Activated CD4-positive, alpha-beta memory T cell treated with anti-CD3 and anti-CD28 coated beads, Interleukin-2, amount 10 ng/mL, durations not matched to agents 7 days and 5 days (primary cell): ENCODE data around the gene NTN3. TPM values are rescaled to one million over a fixed set of nuclear protein-coding genes. Genes with fewer than 3 reads are reported as not detected.

ENCODE experiments used
- CTCF ChIA-PET: fragments of 350-600 bp; sonication (Branson Sonifier 250); formaldehyde crosslinking; loops from one replicate; lab custom pipeline; 2021; ENCODE audit warnings: antibody characterized with exemption, inconsistent platforms; lab: Charles Lee
- POLR2A ChIA-PET: fragments of 350-600 bp; sonication (Branson Sonifier 250); formaldehyde crosslinking; loops from one replicate; lab custom pipeline; 2021; ENCODE audit warnings: antibody characterized with exemption; lab: Charles Lee
- DNase-seq: peaks from one replicate; pipeline ENCODE4 v3.0.0-alpha.2; 2020
- H3K27ac Mint-ChIP-seq: one replicate; pipeline ENCODE4 v1.8.0; 2021; ENCODE audit warnings: mild to moderate bottlenecking, mixed read lengths
- H3K27me3 Mint-ChIP-seq: one replicate; pipeline ENCODE4 v1.8.0; 2021; ENCODE audit warnings: mixed read lengths
- H3K36me3 Mint-ChIP-seq: one replicate; pipeline ENCODE4 v1.8.0; 2021; ENCODE audit warnings: low read depth, mixed read lengths
- H3K4me1 Mint-ChIP-seq: one replicate; pipeline ENCODE4 v1.8.0; 2021; ENCODE audit warnings: mixed read lengths
- H3K4me3 Mint-ChIP-seq: one replicate; pipeline ENCODE4 v1.8.0; 2021; ENCODE audit warnings: mild to moderate bottlenecking, mixed read lengths
- H3K9me3 Mint-ChIP-seq: one replicate; pipeline ENCODE4 v1.8.0; 2021; ENCODE audit warnings: mixed read lengths
- total RNA-seq, 2 experiments: library from RNA; stranded (reverse); gene quantifications; one replicate each; pipeline ENCODE4 v1.2.3, GENCODE V29; 2021

NTN3 gene
- total RNA-seq, 2 experiments from 2014 or later: not detected

- Mint-ChIP-seq H3K4me1 (peaks cover 12% of the 10 kb centered on the region), H3K27ac (no peak overlapping the region), H3K9me3 (no peaks in the 10 kb centered on the region), H3K36me3 (no peaks in the 10 kb centered on the region), H3K4me3 (no peak overlapping the region), H3K27me3 (peaks cover 44% of the 10 kb centered on the region)
- CTCF ChIA-PET: interaction anchor here (1.1 kb wide), 1 partner anchor 10 kb away, joined by 3 read pairs; the partner anchor contains the start of gene TEDC2
- DNase-seq: no peak
- POLR2A ChIA-PET: interaction anchor here (1.0 to 4.2 kb wide), 3 partner anchors 8 to 41 kb away, joined by 3 to 27 read pairs (median 4); partner anchors contain the start of genes CCNF and TEDC2
Observed at GRCh38 chr16:2470234-2470601, 879 bp upstream of the NTN3 start.

GRCh38 chr16:2470603-2471015 is 488 bp upstream of the NTN3 start:
- Mint-ChIP-seq H3K36me3 (no peaks in the 10 kb centered on the region), H3K27me3 (peaks cover 44% of the 10 kb centered on the region), H3K4me1 (peaks cover 12% of the 10 kb centered on the region), H3K4me3 (no peak overlapping the region), H3K27ac (no peak overlapping the region), H3K9me3 (no peaks in the 10 kb centered on the region)
- POLR2A ChIA-PET: interaction anchor here (1.1 to 4.2 kb wide), 2 partner anchors 8 to 11 kb away, joined by 4 to 27 read pairs; partner anchors contain the start of gene TEDC2
- CTCF ChIA-PET: interaction anchor here (1.1 kb wide), 1 partner anchor 10 kb away, joined by 3 read pairs; the partner anchor contains the start of gene TEDC2
- no peak for DNase-seq

DNA sequence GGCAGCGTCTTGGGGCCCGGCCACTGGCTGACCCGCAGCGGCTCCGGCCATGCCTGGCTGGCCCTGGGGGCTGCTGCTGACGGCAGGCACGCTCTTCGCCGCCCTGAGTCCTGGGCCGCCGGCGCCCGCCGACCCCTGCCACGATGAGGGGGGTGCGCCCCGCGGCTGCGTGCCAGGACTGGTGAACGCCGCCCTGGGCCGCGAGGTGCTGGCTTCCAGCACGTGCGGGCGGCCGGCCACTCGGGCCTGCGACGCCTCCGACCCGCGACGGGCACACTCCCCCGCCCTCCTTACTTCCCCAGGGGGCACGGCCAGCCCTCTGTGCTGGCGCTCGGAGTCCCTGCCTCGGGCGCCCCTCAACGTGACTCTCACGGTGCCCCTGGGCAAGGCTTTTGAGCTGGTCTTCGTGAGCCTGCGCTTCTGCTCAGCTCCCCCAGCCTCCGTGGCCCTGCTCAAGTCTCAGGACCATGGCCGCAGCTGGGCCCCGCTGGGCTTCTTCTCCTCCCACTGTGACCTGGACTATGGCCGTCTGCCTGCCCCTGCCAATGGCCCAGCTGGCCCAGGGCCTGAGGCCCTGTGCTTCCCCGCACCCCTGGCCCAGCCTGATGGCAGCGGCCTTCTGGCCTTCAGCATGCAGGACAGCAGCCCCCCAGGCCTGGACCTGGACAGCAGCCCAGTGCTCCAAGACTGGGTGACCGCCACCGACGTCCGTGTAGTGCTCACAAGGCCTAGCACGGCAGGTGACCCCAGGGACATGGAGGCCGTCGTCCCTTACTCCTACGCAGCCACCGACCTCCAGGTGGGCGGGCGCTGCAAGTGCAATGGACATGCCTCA is 773 bp downstream of the NTN3 start:
- H3K27me3 Mint-ChIP-seq: peaks cover 44% of the 10 kb centered on the region
- no peaks in the 10 kb centered on the region for H3K36me3 Mint-ChIP-seq
- POLR2A ChIA-PET: interaction anchor here (1.3 kb wide), 1 partner anchor 64 kb away, joined by 3 read pairs; no protein-coding TSS in a partner anchor
- no peak overlapping the region for H3K4me3 Mint-ChIP-seq
- H3K4me1 Mint-ChIP-seq: peaks cover 23% of the 10 kb centered on the region
- CTCF ChIA-PET: no interaction called here
- no peak overlapping the region for H3K27ac Mint-ChIP-seq
- DNase-seq: no peak
- no peaks in the 10 kb centered on the region for H3K9me3 Mint-ChIP-seq

- H3K27me3 Mint-ChIP-seq: peaks cover 40% of the 10 kb centered on the region
- POLR2A ChIA-PET: interaction anchor here (1.3 kb wide), 1 partner anchor 64 kb away, joined by 3 read pairs; no protein-coding TSS in a partner anchor
- no peak overlapping the region for H3K4me3 Mint-ChIP-seq
Observed at GRCh38 chr16:2472488-2472864, 1.4 kb downstream of the NTN3 start.

GRCh38 chr16:2472885-2473445 is 1.9 kb downstream of the NTN3 start:
- DNase-seq: no peak
- no peak overlapping the region for H3K27ac Mint-ChIP-seq
- H3K27me3 Mint-ChIP-seq: peaks cover 40% of the 10 kb centered on the region
- peak overlapping the region; percentile 38 for H3K4me3 Mint-ChIP-seq
- POLR2A ChIA-PET: interaction anchor here (1.3 kb wide), 1 partner anchor 63 kb away, joined by 3 read pairs; no protein-coding TSS in a partner anchor
- peaks cover 24% of the 10 kb centered on the region for H3K4me1 Mint-ChIP-seq
- H3K36me3 Mint-ChIP-seq: no peaks in the 10 kb centered on the region
- no peaks in the 10 kb centered on the region for H3K9me3 Mint-ChIP-seq
- CTCF ChIA-PET: no interaction called here

More at GRCh38 chr16:2472488-2472864, 1.4 kb downstream of the NTN3 start:
- H3K4me1 Mint-ChIP-seq: peaks cover 24% of the 10 kb centered on the region
- no peak for DNase-seq
- CTCF ChIA-PET: no interaction called here
- no peaks in the 10 kb centered on the region for H3K36me3 Mint-ChIP-seq
- H3K27ac Mint-ChIP-seq: no peak overlapping the region
- no peaks in the 10 kb centered on the region for H3K9me3 Mint-ChIP-seq

DNA sequence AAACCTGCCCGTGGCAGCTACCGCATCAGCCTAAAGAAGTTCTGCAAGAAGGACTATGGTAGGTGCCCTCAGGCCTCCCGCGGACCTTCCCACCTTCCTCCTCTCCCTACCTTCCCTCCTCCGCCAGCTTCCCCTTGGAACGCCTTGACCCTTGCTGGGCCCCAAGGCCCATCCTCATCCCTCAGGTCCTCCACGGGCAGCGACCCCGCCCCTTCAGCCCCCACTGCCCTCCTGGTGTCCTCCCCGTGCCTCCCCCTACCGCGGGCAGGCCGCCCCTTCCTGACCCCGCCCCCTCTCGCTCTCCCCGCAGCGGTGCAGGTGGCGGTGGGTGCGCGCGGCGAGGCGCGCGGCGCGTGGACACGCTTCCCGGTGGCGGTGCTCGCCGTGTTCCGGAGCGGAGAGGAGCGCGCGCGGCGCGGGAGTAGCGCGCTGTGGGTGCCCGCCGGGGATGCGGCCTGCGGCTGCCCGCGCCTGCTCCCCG is 2.4 kb downstream of the NTN3 start:
- POLR2A ChIA-PET: interaction anchor here (1.0 to 1.6 kb wide), 2 partner anchors 43 to 47 kb away, joined by 3 to 7 read pairs; partner anchors contain the start of gene AMDHD2
- Mint-ChIP-seq H3K9me3 (no peaks in the 10 kb centered on the region), H3K27me3 (peaks cover 37% of the 10 kb centered on the region), H3K27ac (no peak overlapping the region), H3K36me3 (no peaks in the 10 kb centered on the region), H3K4me3 (peak overlapping the region; percentile 38), H3K4me1 (peaks cover 20% of the 10 kb centered on the region)
- CTCF ChIA-PET: interaction anchor here (1.4 kb wide), 1 partner anchor 11 kb away, joined by 3 read pairs; no protein-coding TSS in a partner anchor
- DNase-seq: peak; percentile 31

DNA sequence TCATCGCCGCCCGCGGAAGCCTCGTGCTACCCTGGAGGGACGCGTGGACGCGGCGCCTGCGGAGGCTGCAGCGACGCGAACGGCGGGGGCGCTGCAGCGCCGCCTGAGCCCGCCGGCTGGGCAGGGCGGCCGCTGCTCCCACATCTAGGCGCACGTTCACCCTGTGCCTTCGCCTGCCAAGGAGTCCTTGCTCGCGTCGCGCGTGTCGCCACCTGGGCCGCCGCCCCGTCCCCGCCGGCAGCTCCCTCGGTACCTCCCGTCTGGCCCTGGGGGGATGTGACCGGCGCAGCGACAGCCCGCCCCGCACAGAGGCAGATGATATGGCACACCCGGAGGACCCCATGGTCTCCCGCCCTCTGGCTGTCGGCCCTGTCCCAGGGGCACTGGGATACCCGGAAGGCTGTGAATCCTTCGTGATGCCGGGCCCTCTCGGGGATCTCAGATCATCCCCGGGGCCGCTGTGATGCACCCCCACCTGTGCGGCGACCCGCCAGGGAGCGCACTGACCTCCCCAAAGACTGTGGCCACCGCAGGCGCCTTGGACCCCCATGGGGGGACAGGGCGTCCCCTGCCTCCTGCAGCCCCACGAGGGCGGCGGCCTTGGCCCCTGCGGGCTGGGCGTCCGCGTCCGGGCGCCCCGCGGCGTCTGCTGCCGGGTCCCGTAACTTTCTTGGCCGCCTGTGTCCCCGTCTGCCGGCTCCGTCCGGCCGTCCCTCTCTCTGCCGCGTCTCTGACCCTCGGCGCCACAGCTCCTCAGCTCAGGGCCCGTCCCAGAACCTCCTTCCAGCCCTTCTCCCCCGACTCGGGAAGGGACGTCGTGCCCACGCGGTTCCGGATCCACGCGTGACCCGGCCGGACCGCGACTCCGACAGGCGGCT is 3.1 kb downstream of the NTN3 start:
- Mint-ChIP-seq H3K4me1 (peaks cover 20% of the 10 kb centered on the region), H3K4me3 (peak overlapping the region; percentile 77), H3K9me3 (no peaks in the 10 kb centered on the region), H3K36me3 (no peaks in the 10 kb centered on the region), H3K27me3 (peaks cover 29% of the 10 kb centered on the region), H3K27ac (peak overlapping the region; percentile 59)
- CTCF ChIA-PET: interaction anchor here (0.6 to 1.5 kb wide), 10 partner anchors 11 to 1278 kb away, joined by 3 to 6 read pairs (median 3); partner anchors contain the start of gene TEDC2
- POLR2A ChIA-PET: interaction anchor here (0.6 to 2.1 kb wide), 7 partner anchors 11 to 46 kb away, joined by 3 to 13 read pairs (median 4); partner anchors contain the start of genes AMDHD2 and TEDC2
- DNase-seq: peak; percentile 63

GRCh38 chr16:2474877-2475412 is 3.8 kb downstream of the NTN3 start, which contains the start of gene TBC1D24:
TBC1D24 (plus strand) TSS chr16:2475127; CDS start chr16:2496149, 21,022 bp downstream.
- no peaks in the 10 kb centered on the region for H3K36me3 Mint-ChIP-seq
- H3K27ac Mint-ChIP-seq: peak within 1 kb of the TSS; percentile 59
- H3K27me3 Mint-ChIP-seq: peaks cover 23% of the 10 kb centered on the region
- POLR2A ChIA-PET: interaction anchor here (0.6 to 2.1 kb wide), 6 partner anchors 10 to 45 kb away, joined by 3 to 13 read pairs (median 4); partner anchors contain the start of genes AMDHD2 and TEDC2
- H3K4me3 Mint-ChIP-seq: peak within 1 kb of the TSS; percentile 77
- peak; percentile 83 for DNase-seq
- no peaks in the 10 kb centered on the region for H3K9me3 Mint-ChIP-seq
- CTCF ChIA-PET: interaction anchor here (0.6 to 1.5 kb wide), 11 partner anchors 10 to 1278 kb away, joined by 3 to 6 read pairs (median 3); partner anchors contain the start of genes ATP6V0C and TEDC2
- H3K4me1 Mint-ChIP-seq: peaks cover 20% of the 10 kb centered on the region

- H3K36me3 Mint-ChIP-seq: no peaks in the 10 kb centered on the region
- no peaks in the 10 kb centered on the region for H3K9me3 Mint-ChIP-seq
- H3K4me1 Mint-ChIP-seq: peaks cover 20% of the 10 kb centered on the region
- H3K4me3 Mint-ChIP-seq: peak overlapping the region; percentile 62
- ChIA-PET CTCF (interaction anchor here (0.7 to 1.5 kb wide), 7 partner anchors 11 to 245 kb away, joined by 3 to 6 read pairs (median 3); partner anchors contain the start of genes ATP6V0C and TEDC2), POLR2A (interaction anchor here (1.3 to 2.1 kb wide), 4 partner anchors 11 to 45 kb away, joined by 4 to 13 read pairs (median 6); partner anchors contain the start of genes AMDHD2 and TEDC2)
- peaks cover 16% of the 10 kb centered on the region for H3K27me3 Mint-ChIP-seq
- peak; percentile 53 for DNase-seq
- no peak overlapping the region for H3K27ac Mint-ChIP-seq
Observed at GRCh38 chr16:2475413-2476344, 4.6 kb downstream of the NTN3 start.

DNA sequence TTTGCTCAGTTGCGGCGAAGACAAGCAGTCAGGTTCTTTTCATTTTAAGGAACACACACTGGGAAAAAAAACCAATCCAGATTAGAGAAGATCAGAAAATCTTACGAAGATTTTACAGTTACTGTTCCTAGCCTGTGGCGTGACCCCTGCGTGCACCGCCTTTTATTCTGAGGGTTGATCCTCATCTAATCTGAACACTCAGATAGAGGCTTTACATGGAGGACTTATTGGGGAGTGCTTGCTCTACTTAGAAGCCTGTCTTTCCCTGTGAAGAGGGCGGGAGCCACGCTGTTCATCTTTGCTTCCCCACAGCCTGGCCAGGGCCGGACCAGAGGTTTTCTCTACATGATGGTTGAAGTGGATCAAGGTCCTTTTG is 5.2 kb downstream of the NTN3 start:
- Mint-ChIP-seq H3K36me3 (no peaks in the 10 kb centered on the region), H3K27ac (no peak overlapping the region), H3K4me3 (peak overlapping the region; percentile 56), H3K9me3 (no peaks in the 10 kb centered on the region), H3K27me3 (peaks cover 15% of the 10 kb centered on the region), H3K4me1 (peaks cover 20% of the 10 kb centered on the region)
- ChIA-PET CTCF (interaction anchor here (1.5 kb wide), 1 partner anchor 25 kb away, joined by 4 read pairs; no protein-coding TSS in a partner anchor), POLR2A (interaction anchor here (1.0 kb wide), 1 partner anchor 56 kb away, joined by 3 read pairs; no protein-coding TSS in a partner anchor)
- no peak for DNase-seq
